ENCODE measurements around the gene TBCCD1. TPM values are rescaled to one million over a fixed set of nuclear protein-coding genes. Genes with fewer than 3 reads are reported as not detected.

The TBCCD1 gene
- total RNA-seq, 1 experiment from 2014 or later, result 20.1 TPM

GRCh38 chr3:186510374-186511079, 56.6 kb downstream of the TBCCD1 start:
- H3K27me3 ChIP-seq (replicated peaks; ENCODE audit: insufficient read depth, low read depth, low read length, poor library complexity), result peaks cover 3% of the 10 kb centered on the region
- ChIA-PET CTCF (no interaction called here), POLR2A (ENCODE audit: low non-redundant PET) (interaction anchor here (0.6 kb wide), 1 partner anchor 166 kb away, joined by 7 read pairs; no protein-coding TSS in a partner anchor)
- no TSS peak for BruUV-seq (replicated peaks)
- no peak for TF ChIP-seq EZH2 (IDR thresholded peaks at IDR 0.05; ENCODE audit: borderline replicate concordance, low read depth, low read length, poor library complexity, severe bottlenecking)
- no peak for TF ChIP-seq CTCF (conservative IDR thresholded peaks at IDR 0.05; ENCODE audit: low read depth, low read length)
- no peaks in the 10 kb centered on the region for H3K4me1 ChIP-seq (ENCODE audit: insufficient read depth, low read length, poor library complexity, severe bottlenecking)
- H3K9me3 ChIP-seq (ENCODE audit: low read depth, low read length, poor library complexity, severe bottlenecking), result no peaks in the 10 kb centered on the region
- H3K4me3 ChIP-seq (ENCODE audit: low read depth, low read length, poor library complexity, severe bottlenecking), result no peak overlapping the region
- DNase-seq (ENCODE audit: low spot score), result no peak
- H3K36me3 ChIP-seq (ENCODE audit: insufficient read depth, low read length, poor library complexity, severe bottlenecking), result no peaks in the 10 kb centered on the region
- no peak overlapping the region for H3K27ac ChIP-seq (ENCODE audit: low read depth, low read length, poor library complexity, severe bottlenecking)
- intact Hi-C loops (cut with micrococcal nuclease; ENCODE audit: unreplicated experiment), result no loop called here

DNA sequence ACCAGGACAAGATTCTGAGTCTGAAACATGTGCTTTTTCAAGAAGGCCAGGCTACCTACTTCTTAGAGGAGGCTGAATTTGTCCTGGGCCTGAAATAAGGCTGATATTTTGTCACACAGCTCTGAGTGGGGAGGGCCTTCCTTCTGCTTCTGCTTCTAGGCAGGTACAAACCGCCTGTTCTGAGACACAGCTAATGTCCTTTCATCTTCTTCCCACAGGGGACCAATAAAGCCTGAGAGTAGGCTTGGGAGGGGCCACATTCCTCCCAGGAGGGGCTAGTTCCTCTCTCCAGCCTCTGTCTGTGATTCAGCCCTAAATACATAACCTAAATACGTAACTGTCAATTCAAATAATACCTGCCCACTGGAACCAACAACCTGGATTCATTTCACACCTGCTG, 57.7 kb downstream of the TBCCD1 start:
- Histone ChIP-seq H3K27me3 (replicated peaks; ENCODE audit: insufficient read depth, low read depth, low read length, poor library complexity) (peaks cover 3% of the 10 kb centered on the region), H3K4me1 (ENCODE audit: insufficient read depth, low read length, poor library complexity, severe bottlenecking) (no peaks in the 10 kb centered on the region), H3K4me3 (ENCODE audit: low read depth, low read length, poor library complexity, severe bottlenecking) (no peak overlapping the region), H3K27ac (ENCODE audit: low read depth, low read length, poor library complexity, severe bottlenecking) (no peak overlapping the region), H3K36me3 (ENCODE audit: insufficient read depth, low read length, poor library complexity, severe bottlenecking) (no peaks in the 10 kb centered on the region), H3K9me3 (ENCODE audit: low read depth, low read length, poor library complexity, severe bottlenecking) (no peaks in the 10 kb centered on the region)
- intact Hi-C loops (cut with micrococcal nuclease; ENCODE audit: unreplicated experiment), result no loop called here
- no TSS peak for BruUV-seq (replicated peaks)
- ChIA-PET POLR2A (ENCODE audit: low non-redundant PET) (no interaction called here), CTCF (no interaction called here)
- no peak for TF ChIP-seq CTCF (conservative IDR thresholded peaks at IDR 0.05; ENCODE audit: low read depth, low read length)
- TF ChIP-seq EZH2 (IDR thresholded peaks at IDR 0.05; ENCODE audit: borderline replicate concordance, low read depth, low read length, poor library complexity, severe bottlenecking), result no peak
- no peak for DNase-seq (ENCODE audit: low spot score)

DNA sequence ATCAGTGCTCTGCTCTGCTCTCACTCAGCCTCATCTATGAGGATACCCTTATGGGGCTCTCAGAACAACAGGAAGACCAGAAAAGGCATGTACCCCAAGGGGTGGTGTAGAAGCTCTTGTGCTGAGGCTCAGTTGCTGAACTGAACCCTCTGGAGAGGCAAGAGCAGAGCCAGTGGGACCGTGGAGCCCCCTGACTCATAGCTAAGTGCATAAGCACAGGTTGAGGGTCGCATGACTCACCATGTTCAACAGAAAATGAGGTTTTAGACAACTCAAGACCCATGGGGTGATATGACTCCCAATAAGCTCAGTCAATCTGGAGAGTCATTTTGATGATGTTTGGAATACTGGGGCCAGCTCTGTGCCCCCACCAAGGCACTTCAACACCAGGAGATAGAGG, 60.3 kb downstream of the TBCCD1 start:
- no peak overlapping the region for H3K4me3 ChIP-seq (ENCODE audit: low read depth, low read length, poor library complexity, severe bottlenecking)
- BruUV-seq (replicated peaks), result no TSS peak
- H3K9me3 ChIP-seq (ENCODE audit: low read depth, low read length, poor library complexity, severe bottlenecking), result no peaks in the 10 kb centered on the region
- no peak overlapping the region for H3K27ac ChIP-seq (ENCODE audit: low read depth, low read length, poor library complexity, severe bottlenecking)
- intact Hi-C loops (cut with micrococcal nuclease; ENCODE audit: unreplicated experiment), result no loop called here
- H3K4me1 ChIP-seq (ENCODE audit: insufficient read depth, low read length, poor library complexity, severe bottlenecking), result no peaks in the 10 kb centered on the region
- H3K27me3 ChIP-seq (replicated peaks; ENCODE audit: insufficient read depth, low read depth, low read length, poor library complexity), result no peaks in the 10 kb centered on the region
- TF ChIP-seq EZH2 (IDR thresholded peaks at IDR 0.05; ENCODE audit: borderline replicate concordance, low read depth, low read length, poor library complexity, severe bottlenecking) (no peak), CTCF (conservative IDR thresholded peaks at IDR 0.05; ENCODE audit: low read depth, low read length) (no peak)
- ChIA-PET POLR2A (ENCODE audit: low non-redundant PET) (interaction anchor here (0.6 kb wide), 1 partner anchor 17 kb away, joined by 3 read pairs; no protein-coding TSS in a partner anchor), CTCF (interaction anchor here (0.5 to 0.9 kb wide), 3 partner anchors 34 to 530 kb away, joined by 3 to 7 read pairs (median 4); no protein-coding TSS in a partner anchor)
- H3K36me3 ChIP-seq (ENCODE audit: insufficient read depth, low read length, poor library complexity, severe bottlenecking), result no peaks in the 10 kb centered on the region
- no peak for DNase-seq (ENCODE audit: low spot score)

All from A673 (cell line).